Neuronal stem cell (in vitro differentiated cells): ENCODE results near the gene SEC24D.

ENCODE experiments used
- DNase-seq: peaks from one replicate; pipeline ENCODE4 v3.0.0-alpha.2; 2013; ENCODE audit warnings: low spot score
- H2AFZ ChIP-seq: one replicate; pipeline ENCODE4 v1.6.1; 2013; ENCODE audit warnings: mild to moderate bottlenecking, low read length, inconsistent platforms
- H2AK5ac ChIP-seq: 2 replicates; pipeline ENCODE4 v1.6.1; 2013; ENCODE audit warnings: low read depth, mild to moderate bottlenecking, inconsistent platforms, low read length, moderate library complexity, mixed read lengths
- H2BK120ac ChIP-seq: 2 replicates; pipeline ENCODE4 v1.6.1; 2013; ENCODE audit warnings: low read depth, mild to moderate bottlenecking, inconsistent platforms, low read length, moderate library complexity, mixed read lengths
- H2BK12ac ChIP-seq: one replicate; pipeline ENCODE4 v1.6.1; 2013; ENCODE audit warnings: low read length, inconsistent platforms
- H2BK15ac ChIP-seq: 2 replicates; pipeline ENCODE4 v1.6.1; 2013; ENCODE audit warnings: mild to moderate bottlenecking, low read length, inconsistent platforms, mixed read lengths
- H2BK5ac ChIP-seq: one replicate; pipeline ENCODE4 v1.6.1; 2013; ENCODE audit warnings: inconsistent platforms, mild to moderate bottlenecking, low read length, moderate library complexity
- H3K14ac ChIP-seq: one replicate; pipeline ENCODE4 v1.6.1; 2013; ENCODE audit warnings: low read length, inconsistent platforms
- H3K18ac ChIP-seq: 2 replicates; pipeline ENCODE4 v1.6.1; 2013; ENCODE audit warnings: low read length, inconsistent platforms
- H3K23ac ChIP-seq: 2 replicates; pipeline ENCODE4 v1.6.1; 2013; ENCODE audit warnings: low read depth, mild to moderate bottlenecking, mixed read lengths, low read length, inconsistent platforms; ENCODE audit not compliant: poor library complexity
- H3K27ac ChIP-seq: replicated peaks from 3 replicates; pipeline ENCODE4 v1.5.1; 2013; ENCODE audit warnings: low read length, inconsistent platforms
- H3K27me3 ChIP-seq, 3 experiments: 2 replicates each; pipeline ENCODE4 v1.6.1; 2013; ENCODE audit warnings: low read length in 3 of 3, mild to moderate bottlenecking in 2 of 3, inconsistent platforms in 1 of 3, low read depth in 1 of 3, mixed read lengths in 1 of 3, moderate library complexity in 1 of 3; ENCODE audit not compliant: control insufficient read depth in 3 of 3, insufficient read depth in 3 of 3
- H3K36me3 ChIP-seq, 2 donors: replicated peaks in 1 of 2; 2 replicates each; pipeline ENCODE4 v1.6.1; 2013; ENCODE audit warnings: low read length in 2 of 2; ENCODE audit not compliant: control insufficient read depth in 2 of 2, insufficient read depth in 2 of 2
- H3K4ac ChIP-seq: 2 replicates; pipeline ENCODE4 v1.6.1; 2013; ENCODE audit warnings: inconsistent platforms, mild to moderate bottlenecking, low read length, moderate library complexity
- H3K4me1 ChIP-seq, 2 donors: 1 replicate in 1 of 2; 2 replicates in 1 of 2; pipeline ENCODE4 v1.6.1; 2013; ENCODE audit warnings: low read length in 2 of 2, low read depth in 1 of 2; ENCODE audit not compliant: control insufficient read depth in 2 of 2, insufficient read depth in 1 of 2
- H3K4me2 ChIP-seq: one replicate; pipeline ENCODE4 v1.6.1; 2013; ENCODE audit warnings: mild to moderate bottlenecking, low read length, inconsistent platforms; ENCODE audit not compliant: insufficient read depth, poor library complexity, severe bottlenecking
- H3K4me3 ChIP-seq, 2 donors: 2 replicates each; pipeline ENCODE4 v1.5.1; 2013; ENCODE audit warnings: low read length in 2 of 2, mild to moderate bottlenecking in 2 of 2, inconsistent platforms in 1 of 2, moderate library complexity in 1 of 2
- H3K79me1 ChIP-seq: one replicate; pipeline ENCODE4 v1.6.1; 2013; ENCODE audit warnings: low read depth, mild to moderate bottlenecking, inconsistent platforms, low read length, moderate library complexity
- H3K9ac ChIP-seq: one replicate; pipeline ENCODE4 v1.6.1; 2013; ENCODE audit warnings: mild to moderate bottlenecking, low read depth, low read length, inconsistent platforms; ENCODE audit not compliant: poor library complexity
- H3K9me3 ChIP-seq, 2 donors: replicated peaks in 1 of 2; 2 replicates each; pipeline versions ENCODE3 to v1.6.1; 2013; ENCODE audit warnings: low read length in 2 of 2, mild to moderate bottlenecking in 2 of 2, inconsistent platforms in 1 of 2, low read depth in 1 of 2, mixed read lengths in 1 of 2, moderate library complexity in 1 of 2; ENCODE audit not compliant: control insufficient read depth in 2 of 2, insufficient read depth in 1 of 2
- H4K8ac ChIP-seq: one replicate; pipeline ENCODE4 v1.6.1; 2013; ENCODE audit warnings: low read depth, mild to moderate bottlenecking, inconsistent platforms, low read length, moderate library complexity
- H4K91ac ChIP-seq: one replicate; pipeline ENCODE4 v1.6.1; 2013; ENCODE audit warnings: low read length, low read depth, mild to moderate bottlenecking, inconsistent platforms; ENCODE audit not compliant: poor library complexity
- WGBS, 2 donors: extraction: QIAGEN DNeasy Blood & Tissue Kit; methylation state at CpG; one replicate each; pipeline ENCODE4 v1.1.7; 2013; ENCODE audit warnings: missing lambda C conversion rate in 2 of 2, mixed read lengths in 1 of 2; ENCODE audit not compliant: insufficient read length in 2 of 2, insufficient replicate concordance in 1 of 2; ENCODE audit errors: extremely low coverage in 2 of 2; 5-methylcytosine and 5-hydroxymethylcytosine counted together

Gene SEC24D

DNA sequence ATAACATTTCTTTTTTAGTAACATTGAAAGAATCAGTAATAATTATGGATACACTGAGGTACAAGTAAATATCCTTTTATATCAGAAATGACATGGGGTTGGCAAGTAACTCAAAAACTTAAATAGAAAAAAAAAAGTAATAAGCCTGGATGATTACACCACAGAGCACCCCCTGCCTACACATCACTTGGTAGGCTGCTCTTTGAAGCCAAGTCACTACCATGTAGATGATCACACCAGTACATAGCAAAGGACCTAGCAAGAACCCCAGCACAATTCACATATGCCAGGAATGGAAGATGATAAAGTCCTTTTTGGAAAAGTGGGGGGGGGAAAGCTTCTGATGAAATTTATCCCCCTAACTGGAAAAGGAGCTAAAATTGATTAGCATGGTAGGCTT is 93.9 kb downstream of the SEC24D start:
- no peak overlapping the region for H4K8ac ChIP-seq
- no peak overlapping the region for H3K23ac ChIP-seq
- no peak overlapping the region for H2BK12ac ChIP-seq
- H3K4me2 ChIP-seq = no peak overlapping the region
- DNase-seq = no peak
- H3K9me3 ChIP-seq = no peaks in the 10 kb centered on the region
- H3K27ac ChIP-seq = no peak overlapping the region
- no peaks in the 10 kb centered on the region for H3K79me1 ChIP-seq
- H3K14ac ChIP-seq = no peak overlapping the region
- no peak overlapping the region for H2BK120ac ChIP-seq
- no peak overlapping the region for H2AK5ac ChIP-seq
- H3K4me3 ChIP-seq = no peak overlapping the region
- H3K4ac ChIP-seq = no peak overlapping the region
- H3K36me3 ChIP-seq = peaks cover 12 to 32% of the 10 kb centered on the region in 2 donors
- H2BK15ac ChIP-seq = no peak overlapping the region
- no peak overlapping the region for H3K18ac ChIP-seq
- H2AFZ ChIP-seq = no peak overlapping the region
- H3K9ac ChIP-seq = no peak overlapping the region
- H4K91ac ChIP-seq = no peak overlapping the region
- H3K27me3 ChIP-seq = no peaks in the 10 kb centered on the region
- no peak overlapping the region for H2BK5ac ChIP-seq
- H3K4me1 ChIP-seq = peaks cover 0 to 11% of the 10 kb centered on the region in 2 donors

DNA sequence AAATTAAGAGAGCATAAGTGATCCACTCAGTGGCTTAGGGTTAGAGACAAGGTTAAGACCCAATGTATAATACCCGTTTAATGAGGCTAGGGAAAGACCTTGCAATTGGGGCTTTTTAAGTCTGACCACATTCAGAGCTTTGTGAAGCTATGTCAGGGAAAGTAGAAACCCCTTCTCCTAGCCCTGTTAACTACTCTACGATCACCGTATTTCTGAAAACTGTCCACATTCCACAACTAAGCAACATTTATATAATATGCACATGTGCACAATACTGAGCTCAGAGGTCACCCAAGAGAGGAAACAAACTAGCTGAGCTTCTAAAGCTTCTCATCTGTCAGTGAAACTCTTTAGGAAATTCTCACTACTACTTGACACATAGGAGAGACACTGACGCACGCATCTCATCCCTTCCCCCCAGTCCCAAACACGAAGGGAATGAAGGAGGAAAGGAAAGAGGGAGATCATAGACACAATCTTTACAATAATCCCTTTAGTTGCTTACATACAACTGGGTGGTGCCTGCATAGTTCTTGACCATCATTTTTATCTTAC is 94.5 kb downstream of the SEC24D start:
- Histone ChIP-seq H3K36me3 (peaks cover 12 to 35% of the 10 kb centered on the region in 2 donors), H3K18ac (no peak overlapping the region)

DNA sequence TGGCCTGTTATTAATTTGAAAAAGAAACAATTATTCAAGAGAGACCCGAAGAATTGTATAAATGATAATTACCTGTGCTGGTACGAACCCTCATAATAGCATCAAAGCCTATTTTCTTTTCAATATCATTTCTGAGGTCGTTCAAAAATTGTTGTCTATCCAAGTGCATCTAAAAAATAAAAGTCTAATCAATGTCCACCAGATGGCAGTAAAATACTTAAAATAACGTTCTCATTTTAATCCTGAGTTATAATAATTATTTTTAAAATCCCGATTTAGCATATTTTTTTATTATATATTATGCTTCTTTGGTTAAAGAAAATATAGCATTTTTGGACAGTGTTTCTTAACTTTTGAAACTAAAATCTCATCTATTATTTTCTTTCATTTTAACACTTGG is 95.1 kb downstream of the SEC24D start:
- no peak overlapping the region for H4K8ac ChIP-seq
- H2AK5ac ChIP-seq = no peak overlapping the region
- no peaks in the 10 kb centered on the region for H3K79me1 ChIP-seq
- WGBS, 2 donors = no CpG with 5 or more reads among the region's 5 CpGs
- no peak overlapping the region for H3K27ac ChIP-seq
- H3K4me2 ChIP-seq = no peak overlapping the region
- H3K23ac ChIP-seq = no peak overlapping the region
- no peak overlapping the region for H3K18ac ChIP-seq
- peaks cover 12 to 35% of the 10 kb centered on the region in 2 donors for H3K36me3 ChIP-seq
- H3K14ac ChIP-seq = no peak overlapping the region
- H4K91ac ChIP-seq = no peak overlapping the region
- peaks cover 0 to 8% of the 10 kb centered on the region in 2 donors for H3K4me1 ChIP-seq
- H2BK120ac ChIP-seq = no peak overlapping the region
- no peaks in the 10 kb centered on the region for H3K9me3 ChIP-seq
- no peaks in the 10 kb centered on the region for H3K27me3 ChIP-seq
- no peak overlapping the region for H2AFZ ChIP-seq
- H2BK5ac ChIP-seq = no peak overlapping the region
- H3K4ac ChIP-seq = no peak overlapping the region
- no peak overlapping the region for H2BK15ac ChIP-seq
- no peak overlapping the region for H2BK12ac ChIP-seq
- DNase-seq = no peak
- no peak overlapping the region for H3K9ac ChIP-seq
- no peak overlapping the region for H3K4me3 ChIP-seq

More for the DNA sequence above, 94.5 kb downstream of the SEC24D start:
- no peak overlapping the region for H3K27ac ChIP-seq
- H3K4me1 ChIP-seq = peaks cover 0 to 8% of the 10 kb centered on the region in 2 donors
- H3K9me3 ChIP-seq = no peaks in the 10 kb centered on the region
- H4K8ac ChIP-seq = no peak overlapping the region
- H3K4me2 ChIP-seq = no peak overlapping the region
- WGBS, 2 donors = no CpG with 5 or more reads among the region's 6 CpGs
- H3K27me3 ChIP-seq = no peaks in the 10 kb centered on the region
- no peak overlapping the region for H3K4me3 ChIP-seq
- H3K23ac ChIP-seq = no peak overlapping the region
- no peak overlapping the region for H3K14ac ChIP-seq
- H2BK5ac ChIP-seq = no peak overlapping the region
- H2AK5ac ChIP-seq = no peak overlapping the region
- no peak overlapping the region for H4K91ac ChIP-seq
- no peak overlapping the region for H3K4ac ChIP-seq
- H2BK120ac ChIP-seq = no peak overlapping the region
- no peak for DNase-seq
- H2BK12ac ChIP-seq = no peak overlapping the region
- no peak overlapping the region for H2BK15ac ChIP-seq
- no peak overlapping the region for H3K9ac ChIP-seq
- H2AFZ ChIP-seq = peak overlapping the region; percentile 47
- no peaks in the 10 kb centered on the region for H3K79me1 ChIP-seq

DNA sequence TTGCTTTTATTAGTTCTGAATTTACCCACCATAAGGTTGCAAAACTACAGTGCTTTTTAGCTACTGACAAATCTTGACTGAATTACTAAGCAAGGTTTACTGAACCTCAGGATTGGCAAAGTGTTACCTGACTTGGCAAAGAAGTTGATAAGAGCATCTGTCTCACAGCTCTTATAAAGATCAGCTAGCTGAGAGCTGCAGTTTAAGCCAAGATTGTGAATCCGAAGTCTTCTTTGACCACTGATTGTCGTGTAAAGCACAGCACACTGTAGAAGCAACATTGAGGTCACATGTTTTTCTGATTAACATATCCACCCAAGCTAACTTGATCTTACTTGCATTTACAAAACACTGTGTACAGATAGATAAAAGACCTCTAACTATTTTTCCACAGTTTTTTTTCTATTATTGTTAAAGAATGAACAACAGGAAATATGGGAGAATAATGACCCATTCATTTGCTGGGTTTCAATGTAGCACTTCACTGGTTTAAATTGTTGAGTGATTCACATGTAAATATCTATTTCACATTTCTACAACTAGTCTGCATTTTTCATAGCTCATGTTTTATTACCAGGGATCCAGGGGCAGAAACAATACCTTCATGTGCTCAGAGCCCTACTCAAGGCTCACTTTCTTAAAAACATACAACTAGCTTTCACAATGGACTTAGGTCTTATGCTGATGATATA is 96.8 kb downstream of the SEC24D start:
- H3K27ac ChIP-seq = no peak overlapping the region
- H2BK120ac ChIP-seq = no peak overlapping the region
- peaks cover 9 to 35% of the 10 kb centered on the region in 2 donors for H3K36me3 ChIP-seq
- H2AFZ ChIP-seq = no peak overlapping the region
- H3K4me3 ChIP-seq = no peak overlapping the region
- no peak for DNase-seq
- H3K79me1 ChIP-seq = no peaks in the 10 kb centered on the region
- H4K8ac ChIP-seq = no peak overlapping the region
- H2AK5ac ChIP-seq = no peak overlapping the region
- no peak overlapping the region for H3K4ac ChIP-seq
- H3K14ac ChIP-seq = no peak overlapping the region
- no peak overlapping the region for H3K9ac ChIP-seq
- H4K91ac ChIP-seq = no peak overlapping the region
- no peaks in the 10 kb centered on the region for H3K27me3 ChIP-seq
- no peak overlapping the region for H2BK12ac ChIP-seq
- H3K9me3 ChIP-seq = no peaks in the 10 kb centered on the region
- no peak overlapping the region for H2BK15ac ChIP-seq
- no peak overlapping the region for H3K4me2 ChIP-seq
- H3K4me1 ChIP-seq = peaks cover 0 to 8% of the 10 kb centered on the region in 2 donors
- no peak overlapping the region for H2BK5ac ChIP-seq
- no CpG with 5 or more reads among the region's 2 CpGs for WGBS, 2 donors
- H3K23ac ChIP-seq = no peak overlapping the region
- no peak overlapping the region for H3K18ac ChIP-seq
